ENCODE data around the gene SHANK3.

SHANK3 gene

GRCh38 chr22:50705219-50705691, 32.6 kb downstream of the SHANK3 start (continued):
- no peak for TF ChIP-seq PRDM4 (tag by site-specific recombination; IDR thresholded peaks at IDR 0.05)
- no peak for TF ChIP-seq ZNF274 (IDR thresholded peaks at IDR 0.05; ENCODE audit: low read length)
- TF ChIP-seq ZNF274 (tag by site-specific recombination; IDR thresholded peaks at IDR 0.05; ENCODE audit: borderline replicate concordance): no peak
- TF ChIP-seq ZNF473 (tag by site-specific recombination; IDR thresholded peaks at IDR 0.05): no peak
- TF ChIP-seq ZBTB48 (tag by site-specific recombination; IDR thresholded peaks at IDR 0.05): no peak
- no peak for TF ChIP-seq ATF2 (tag by site-specific recombination; IDR thresholded peaks at IDR 0.05; ENCODE audit: low read depth)
- TF ChIP-seq MEIS1 (CRISPR knock-in tag; IDR thresholded peaks at IDR 0.05; ENCODE audit: borderline replicate concordance): no peak
- no peak for TF ChIP-seq ZNF513 (tag by site-specific recombination; IDR thresholded peaks at IDR 0.05)
- TF ChIP-seq ZNF645 (tag by site-specific recombination; IDR thresholded peaks at IDR 0.05): no peak
- TF ChIP-seq ZNF221 (tag by site-specific recombination; IDR thresholded peaks at IDR 0.05; ENCODE audit: borderline replicate concordance): no peak

- Histone ChIP-seq H3K4me3 (ENCODE audit: low read depth, low read length) (no peak overlapping the region), H3K27ac (ENCODE audit: extremely low read depth, low read depth, low read length) (no peak overlapping the region), H3K4me1 (ENCODE audit: control insufficient read depth, insufficient read depth, low read length) (no peaks in the 10 kb centered on the region), H3K36me3 (ENCODE audit: control insufficient read depth in 2 of 2, insufficient read depth in 1 of 2, low read length in 2 of 2) (peaks cover 0 to 67% of the 10 kb centered on the region in 2 experiments; a peak in 2 of 3 replicates), H3K9me3 (ENCODE audit: control insufficient read depth, insufficient read depth, low read depth, low read length) (no peaks in the 10 kb centered on the region)
- ChIA-PET POLR2A (no interaction called here), CTCF (no interaction called here)
- no peak for TF ChIP-seq CTCF (tag by site-specific recombination; IDR thresholded peaks at IDR 0.05)
- TF ChIP-seq ZNF433 (tag by site-specific recombination; IDR thresholded peaks at IDR 0.05; ENCODE audit: low read depth): no peak
- TF ChIP-seq ZNF843 (tag by site-specific recombination; IDR thresholded peaks at IDR 0.05): no peak
- no peak for TF ChIP-seq TRIM28 (IDR thresholded peaks at IDR 0.05; ENCODE audit: borderline replicate concordance, low read length)
- TF ChIP-seq ZNF510 (tag by site-specific recombination; IDR thresholded peaks at IDR 0.05; ENCODE audit: insufficient replicate concordance): no peak
- no peak for TF ChIP-seq ZNF354C (tag by site-specific recombination; IDR thresholded peaks at IDR 0.05; ENCODE audit: borderline replicate concordance, low read depth)
- TF ChIP-seq BCL11A (tag by site-specific recombination; IDR thresholded peaks at IDR 0.05; ENCODE audit: low read depth): 0 out of 2 replicates have a peak, but pooled peaks have one; percentile 13
- no peak for TF ChIP-seq ZNF560 (tag by site-specific recombination; IDR thresholded peaks at IDR 0.05; ENCODE audit: borderline replicate concordance)
- TF ChIP-seq ZNF544 (tag by site-specific recombination; IDR thresholded peaks at IDR 0.05): no peak
- 0 out of 2 replicates have a peak, but pooled peaks have one; percentile 58 for TF ChIP-seq BCL11B (tag by site-specific recombination; IDR thresholded peaks at IDR 0.05; ENCODE audit: low read depth)
- TF ChIP-seq ZNF692 (tag by site-specific recombination; IDR thresholded peaks at IDR 0.05): no peak
- TF ChIP-seq ZNF585B (tag by site-specific recombination; IDR thresholded peaks at IDR 0.05): no peak
These were observed 33.3 kb downstream of the SHANK3 start for GRCh38 chr22:50705851-50706351.
